H1 (cell line): ENCODE results near the gene STARD13. TPM values are rescaled to one million over a fixed set of nuclear protein-coding genes. Genes with fewer than 3 reads are reported as not detected.

Source experiments
- CTCF ChIA-PET: fragments of 300-600 bp; sonication (Branson Sonifier 250); formaldehyde crosslinking; loops from one replicate; lab custom pipeline; 2021; ENCODE audit not compliant: partially characterized antibody; lab: Charles Lee
- POLR2A ChIA-PET: fragments of 300-600 bp; sonication (Branson Sonifier 250); formaldehyde crosslinking; loops from one replicate; lab custom pipeline; 2021; ENCODE audit warnings: inconsistent platforms; ENCODE audit not compliant: partially characterized antibody; lab: Charles Lee
- DNase-seq, 2 experiments: peaks; one replicate each; pipeline versions ENCODE4 v3.0.0 to v3.0.0-alpha.2; 2010 to 2022; ENCODE audit warnings: low spot score in 2 of 2, low read depth in 1 of 2, mixed read lengths in 1 of 2
- FAIRE-seq: peaks from 2 replicates; lab custom pipeline; 2011; peaks lifted over from hg19 to GRCh38; lab: Jason Lieb, UNC
- H2AFZ ChIP-seq: 2 replicates; pipeline ENCODE4 v1.8.1; 2012; ENCODE audit warnings: low read length, inconsistent platforms
- H2AK5ac ChIP-seq: 2 replicates; pipeline ENCODE4 v1.6.1; 2013; ENCODE audit warnings: low read depth, low read length
- H2BK120ac ChIP-seq: replicated peaks from 2 replicates; pipeline ENCODE3; 2013; ENCODE audit warnings: low read depth, low read length, inconsistent platforms
- H2BK12ac ChIP-seq: 2 replicates; pipeline ENCODE4 v1.6.1; 2013; ENCODE audit warnings: low read depth, low read length
- H2BK15ac ChIP-seq: 2 replicates; pipeline ENCODE4 v1.6.1; 2013; ENCODE audit warnings: low read length
- H2BK20ac ChIP-seq: 2 replicates; pipeline ENCODE4 v1.6.1; 2013; ENCODE audit warnings: low read length
- H2BK5ac ChIP-seq: 2 replicates; pipeline ENCODE4 v1.6.1; 2013; ENCODE audit warnings: low read depth, low read length
- H3K14ac ChIP-seq: 2 replicates; pipeline ENCODE4 v1.6.1; 2013; ENCODE audit warnings: inconsistent platforms; ENCODE audit not compliant: insufficient read length
- H3K18ac ChIP-seq: 2 replicates; pipeline ENCODE4 v1.6.1; 2013; ENCODE audit warnings: low read length; ENCODE audit errors: extremely low read depth
- H3K23ac ChIP-seq: 2 replicates; pipeline ENCODE4 v1.6.1; 2013; ENCODE audit warnings: inconsistent platforms; ENCODE audit not compliant: insufficient read length
- H3K23me2 ChIP-seq: 2 replicates; pipeline ENCODE4 v1.6.1; 2013; ENCODE audit warnings: low read depth, low read length
- H3K27ac ChIP-seq: 2 replicates; pipeline ENCODE4 v1.6.1; 2011; ENCODE audit warnings: low read depth, low read length, inconsistent platforms
- H3K27me3 ChIP-seq, 4 experiments: replicated peaks in 1 of 4; 1 replicate in 1 of 4; 2 replicates in 3 of 4; pipeline versions ENCODE4 v1.6.1 to v1.8.1; 2011 to 2013; ENCODE audit warnings: low read length in 3 of 4, mild to moderate bottlenecking in 3 of 4, inconsistent platforms in 2 of 4, mixed read lengths in 2 of 4, moderate library complexity in 1 of 4; ENCODE audit not compliant: control insufficient read depth in 3 of 4, insufficient read depth in 3 of 4; ENCODE audit errors: extremely low read depth in 1 of 4
- H3K36me3 ChIP-seq, 4 experiments: 2 replicates each; pipeline versions ENCODE4 v1.6.1 to v1.8.1; 2011 to 2013; ENCODE audit warnings: mild to moderate bottlenecking in 4 of 4, low read length in 3 of 4, moderate library complexity in 2 of 4, control low read depth in 1 of 4, inconsistent platforms in 1 of 4; ENCODE audit not compliant: insufficient read depth in 4 of 4, control insufficient read depth in 2 of 4
- H3K4ac ChIP-seq: replicated peaks from 2 replicates; pipeline ENCODE3; 2013; ENCODE audit warnings: low read length, low read depth, mixed read lengths, inconsistent platforms; ENCODE audit not compliant: insufficient read length
- H3K4me1 ChIP-seq, 4 experiments: replicated peaks in 1 of 4; 1 replicate in 1 of 4; 2 replicates in 3 of 4; pipeline versions ENCODE4 v1.6.1 to v1.8.1; 2011 to 2013; ENCODE audit warnings: low read length in 3 of 4, inconsistent platforms in 2 of 4, mixed read lengths in 1 of 4; ENCODE audit not compliant: insufficient read depth in 4 of 4, control insufficient read depth in 3 of 4
- H3K4me2 ChIP-seq, 2 experiments: 2 replicates each; pipeline versions ENCODE4 v1.6.1 to v1.8.1; 2011 to 2013; ENCODE audit warnings: low read depth in 2 of 2, low read length in 2 of 2, control low read depth in 1 of 2, inconsistent platforms in 1 of 2, mild to moderate bottlenecking in 1 of 2; ENCODE audit not compliant: insufficient read depth in 1 of 2
- H3K4me3 ChIP-seq, 4 experiments: fragments of 200-600, 300-600 bp in 1 of 4; sonication (generic), shearing (Covaris generic), sonication (Bioruptor Twin) in 1 of 4; 2 replicates each; pipeline versions ENCODE4 v1.5.1 to v1.8.1; 2011 to 2016; ENCODE audit warnings: low read length in 4 of 4, low read depth in 3 of 4, control low read depth in 2 of 4, inconsistent platforms in 2 of 4, mild to moderate bottlenecking in 2 of 4, mixed read lengths in 1 of 4, moderate library complexity in 1 of 4; ENCODE audit not compliant: insufficient read depth in 2 of 4; ENCODE audit errors: extremely low read depth in 1 of 4
- H3K56ac ChIP-seq: replicated peaks from 2 replicates; pipeline ENCODE3; 2013; ENCODE audit warnings: low read depth, mild to moderate bottlenecking, mixed read lengths, low read length, inconsistent platforms; ENCODE audit not compliant: insufficient read length
- H3K79me1 ChIP-seq: 2 replicates; pipeline ENCODE4 v1.6.1; 2013; ENCODE audit warnings: low read depth, low read length, control low read depth
- H3K79me2 ChIP-seq, 2 experiments: 2 replicates each; pipeline versions ENCODE4 v1.6.1 to v1.8.1; 2012 to 2013; ENCODE audit warnings: low read length in 2 of 2, mild to moderate bottlenecking in 2 of 2, inconsistent platforms in 1 of 2; ENCODE audit not compliant: insufficient read depth in 2 of 2, control insufficient read depth in 1 of 2
- H3K9ac ChIP-seq, 4 experiments: replicated peaks in 1 of 4; 1 replicate in 1 of 4; 2 replicates in 3 of 4; pipeline versions ENCODE4 v1.6.1 to v1.8.1; 2011 to 2013; ENCODE audit warnings: low read depth in 3 of 4, low read length in 3 of 4, control low read depth in 2 of 4, mild to moderate bottlenecking in 2 of 4, moderate library complexity in 2 of 4, inconsistent platforms in 1 of 4; ENCODE audit errors: extremely low read depth in 1 of 4
- H3K9me3 ChIP-seq, 2 experiments: 2 replicates each; pipeline versions ENCODE4 v1.6.1 to v1.8.1; 2012 to 2013; ENCODE audit warnings: mild to moderate bottlenecking in 2 of 2, moderate library complexity in 2 of 2, control low read depth in 1 of 2, inconsistent platforms in 1 of 2, low read depth in 1 of 2, low read length in 1 of 2, mixed read lengths in 1 of 2; ENCODE audit not compliant: insufficient read depth in 2 of 2
- H4K20me1 ChIP-seq, 2 experiments: replicated peaks in 1 of 2; 2 replicates each; pipeline versions ENCODE3 to v1.8.1; 2011 to 2013; ENCODE audit warnings: inconsistent platforms in 2 of 2, low read length in 2 of 2, mild to moderate bottlenecking in 1 of 2; ENCODE audit not compliant: insufficient read depth in 2 of 2, control insufficient read depth in 1 of 2
- H4K5ac ChIP-seq: 2 replicates; pipeline ENCODE4 v1.6.1; 2013; ENCODE audit warnings: low read length, low read depth, mixed read lengths, inconsistent platforms; ENCODE audit not compliant: insufficient read length
- H4K8ac ChIP-seq: 2 replicates; pipeline ENCODE4 v1.8.0; 2013; ENCODE audit warnings: mild to moderate bottlenecking, moderate library complexity, low read length, inconsistent platforms; ENCODE audit not compliant: insufficient read depth; ENCODE audit errors: extremely low read depth
- H4K91ac ChIP-seq: replicated peaks from 2 replicates; pipeline ENCODE3; 2013; ENCODE audit warnings: low read length, mixed read lengths, inconsistent platforms; ENCODE audit not compliant: insufficient read length
- BCL11A ChIP-seq, 2 experiments: IDR thresholded peaks; one replicate each; pipeline ENCODE4 v1.6.1; 2011; ENCODE audit warnings: low read depth in 2 of 2, low read length in 2 of 2, mild to moderate bottlenecking in 2 of 2
- CTBP2 ChIP-seq: IDR thresholded peaks from 2 replicates; pipeline ENCODE4 v1.7.0; 2011; ENCODE audit warnings: borderline replicate concordance, mild to moderate bottlenecking, moderate library complexity, mixed read lengths, low read length; ENCODE audit not compliant: insufficient read depth, insufficient read length
- SUZ12 ChIP-seq: fragments of 200-600 bp; sonication (generic); IDR thresholded peaks from 2 replicates; pipeline ENCODE4 v1.6.1; 2012; ENCODE audit warnings: mild to moderate bottlenecking, inconsistent platforms, low read length, moderate library complexity, mixed read lengths
- TCF12 ChIP-seq: IDR thresholded peaks from 2 replicates; pipeline ENCODE4 v1.6.1; 2011; ENCODE audit warnings: low read depth, mild to moderate bottlenecking, low read length
- WGBS, 2 experiments: shearing (Covaris generic) in 1 of 2; methylation state at CpG; one replicate each; pipeline versions ENCODE4 v1.1.6 to v1.1.7; 2013 to 2015; ENCODE audit warnings: low lambda C conversion rate in 2 of 2, mixed read lengths in 2 of 2, inconsistent platforms in 1 of 2, low coverage in 1 of 2, missing lambda C conversion rate in 1 of 2; ENCODE audit not compliant: insufficient replicate concordance in 2 of 2, insufficient coverage in 1 of 2, insufficient read length in 1 of 2; ENCODE audit errors: extremely low coverage in 1 of 2, missing lambda C conversion rate in 1 of 2; 5-methylcytosine and 5-hydroxymethylcytosine counted together
- polyA plus RNA-seq, 7 experiments: library from polyadenylated mRNA; depleted of rRNA in 3 of 7; stranded (reverse) in 5 of 7; unstranded in 2 of 7; fragments of >200 nt in 5 of 7; fragments of 200-250 nt in 2 of 7; gene quantifications; 1 replicate in 5 of 7; 2 replicates in 1 of 7; 4 replicates in 1 of 7; pipeline versions ENCODE4 v1.2.1 to v1.2.3, GENCODE V29; 2011 to 2013; ENCODE audit warnings: missing spikeins in 2 of 7, mixed read lengths in 2 of 7
- total RNA-seq: library from RNA; stranded (reverse); fragmentation: NEBNext Ultra II Directional; extraction: Animal tissue kit (Norgen Biotek cat#: 25700); gene quantifications from 2 replicates; pipeline ENCODE4 v1.2.1, GENCODE V29; 2021

STARD13 gene
- total and polyA plus RNA-seq, 2 of the 8 experiments (the other 6 are each of a cell fraction or from before 2014, with no cell fraction given), result 0.82 to 2.9 TPM

DNA sequence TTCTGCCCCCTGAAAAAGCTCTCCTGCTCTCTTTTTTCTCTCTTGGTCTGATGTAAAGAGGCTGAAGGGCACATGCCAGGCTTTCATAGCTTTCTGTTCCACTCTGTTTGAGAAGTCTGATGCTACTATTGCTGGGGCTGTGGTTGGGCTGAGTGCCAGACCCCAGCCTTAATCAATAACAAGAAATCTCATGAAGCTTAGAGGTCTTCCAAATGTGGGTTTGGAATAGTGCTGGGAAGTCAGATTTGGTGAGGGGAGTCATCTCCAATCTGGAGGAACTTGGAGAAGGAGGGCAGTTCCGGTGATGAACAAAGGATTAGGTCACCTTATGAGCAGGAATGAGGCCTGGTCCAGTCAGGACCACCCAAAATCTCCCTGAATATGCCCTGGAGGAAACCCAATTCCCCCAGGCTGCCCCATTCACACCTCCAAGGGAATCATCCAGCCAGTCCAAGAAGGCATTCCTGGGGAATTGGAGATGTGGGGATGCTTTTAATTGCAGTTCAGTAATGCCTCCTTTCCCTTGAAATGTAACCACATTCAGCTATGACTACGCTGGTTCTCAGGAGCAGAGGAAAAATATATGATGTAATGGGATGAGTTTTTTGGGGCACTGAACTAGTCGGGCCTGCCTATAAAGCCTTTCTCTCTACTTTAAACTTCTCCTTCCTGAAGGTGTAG lies 102.0 kb downstream of the STARD13 start:
- Histone ChIP-seq H2AK5ac (no peak overlapping the region), H3K79me2 (no peaks in the 10 kb centered on the region), H3K9me3 (no peaks in the 10 kb centered on the region), H3K18ac (no peak overlapping the region), H3K23ac (no peak overlapping the region), H4K8ac (no peak overlapping the region), H3K4me1 (peaks cover 0 to 4% (median 2%) of the 10 kb centered on the region in 4 experiments; a peak in 4 of 7 replicates), H2BK12ac (no peak overlapping the region), H3K14ac (no peak overlapping the region), H3K27ac (no peak overlapping the region), H3K4ac (no peak overlapping the region), H2BK120ac (no peak overlapping the region), H3K27me3 (peaks cover 3 to 37% (median 14%) of the 10 kb centered on the region in 4 experiments; a peak in 6 of 7 replicates), H2BK5ac (no peak overlapping the region), H3K4me3 (no peak overlapping the region), H4K5ac (no peak overlapping the region), H3K23me2 (no peaks in the 10 kb centered on the region), H3K79me1 (no peaks in the 10 kb centered on the region), H2BK15ac (no peak overlapping the region), H3K4me2 (no peak overlapping the region), H4K91ac (no peak overlapping the region), H2BK20ac (no peak overlapping the region), H3K56ac (no peak overlapping the region), H3K36me3 (no peaks in the 10 kb centered on the region), H3K9ac (no peak overlapping the region), H2AFZ (no peak overlapping the region), H4K20me1 (peaks cover 0 to 2% of the 10 kb centered on the region in 2 experiments)
- no peak for FAIRE-seq
- no peak for DNase-seq
- ChIA-PET CTCF (interaction anchor here (0.8 to 1.0 kb wide), 2 partner anchors 13 to 169 kb away, joined by 3 read pairs; no protein-coding TSS in a partner anchor), POLR2A (no interaction called here)
- 93% methylated on average over 3 of the region's 3 CpGs; no CpG with 5 or more reads in 1 of the 2 experiments for WGBS, 2 experiments
- TF ChIP-seq BCL11A (IDR thresholded peaks at IDR 0.05; ENCODE audit: low read depth in 2 of 2, low read length in 2 of 2), result no peak
- no peak for TF ChIP-seq TCF12
- TF ChIP-seq CTBP2, result no peak
- no peak for TF ChIP-seq SUZ12
